ENCODE data around the gene MRPL22. TPM values are rescaled to one million over a fixed set of nuclear protein-coding genes. Genes with fewer than 3 reads are reported as not detected.

MRPL22 gene
- total and polyA plus RNA-seq, 2 of the 13 experiments (the other 11 are each of a cell fraction or from before 2014, with no cell fraction given): 66.8 to 84.8 TPM

- H3K4me3 ChIP-seq (replicated peaks in 1 of 3; ENCODE audit: insufficient read depth in 1 of 3, low read depth in 2 of 3, low read length in 3 of 3): no peak within 1 kb of the TSS
- ChIA-PET POLR2A (no interaction called here), CTCF (ENCODE audit: low intra/inter-chr PET ratio, low total read pairs) (no interaction called here)
- H3K79me2 ChIP-seq (ENCODE audit: insufficient read depth, low read length): no peaks in the 10 kb centered on the region
- no peak within 1 kb of the TSS for H3K4me2 ChIP-seq (ENCODE audit: low read depth, low read length)
- no peak within 1 kb of the TSS for H2AFZ ChIP-seq (ENCODE audit: low read length)
- TF ChIP-seq XRCC5 (optimal IDR thresholded peaks at IDR 0.05; ENCODE audit: low read length) (no peak), DRAP1 (CRISPR knock-in tag; IDR thresholded peaks at IDR 0.05) (no peak), MAFK (conservative IDR thresholded peaks at IDR 0.05 in 1 of 2, IDR thresholded peaks at IDR 0.05 in 1 of 2; ENCODE audit: low read length in 2 of 2) (no peak), PRPF4 (IDR thresholded peaks at IDR 0.05; ENCODE audit: low read depth, low read length, poor library complexity, severe bottlenecking) (no peak)
- BruUV-seq (replicated peaks): no TSS peak
- no peak within 1 kb of the TSS for H3K27ac ChIP-seq (ENCODE audit: extremely low read length, insufficient read depth, low read length)
- no peak within 1 kb of the TSS for H3K9ac ChIP-seq (ENCODE audit: insufficient read depth, low read depth, low read length)
- H3K36me3 ChIP-seq (replicated peaks in 1 of 2; ENCODE audit: control insufficient read depth in 1 of 2, insufficient read depth in 2 of 2, low read length in 2 of 2): no peaks in the 10 kb centered on the region
- no peaks in the 10 kb centered on the region for H4K20me1 ChIP-seq (ENCODE audit: insufficient read depth, low read length)
- FAIRE-seq (no peak), DNase-seq (ENCODE audit: low spot score) (no peak), ATAC-seq (no peak)
- intact Hi-C loops (cut with micrococcal nuclease; ENCODE audit: unreplicated experiment): no loop called here
- peaks cover 0 to 3% of the 10 kb centered on the region in 2 experiments; a peak in 2 of 5 replicates for H3K27me3 ChIP-seq (ENCODE audit: control insufficient read depth in 1 of 2, insufficient read depth in 2 of 2, low read length in 2 of 2)
- in situ Hi-C loops (cut with HindIII; ENCODE audit: extremely low pct_ligation_motif_present, low pct_unique_long_range_greater_than_20kb): no loop called here
- no peaks in the 10 kb centered on the region for H3K9me3 ChIP-seq (ENCODE audit: low read length)
- H3K4me1 ChIP-seq (ENCODE audit: insufficient read depth, low read length): peaks cover 12% of the 10 kb centered on the region
- WGBS (ENCODE audit: low lambda C conversion rate): 78% methylated on average over 21 of the region's 21 CpGs
Observed at GRCh38 chr5:155013526-155013925, 72.7 kb downstream of the MRPL22 start, which contains the start of gene KIF4B. KIF4B (plus strand) TSS chr5:155013755; CDS start chr5:155013860, 105 bp downstream.

- intact Hi-C loops (cut with micrococcal nuclease; ENCODE audit: unreplicated experiment) (no loop called here), in situ Hi-C loops (cut with HindIII; ENCODE audit: extremely low pct_ligation_motif_present, low pct_unique_long_range_greater_than_20kb) (no loop called here)
- ATAC-seq: no peak
- CTCF ChIA-PET (ENCODE audit: low intra/inter-chr PET ratio, low total read pairs): no interaction called here
- no peak overlapping the region for H2AFZ ChIP-seq (ENCODE audit: low read length)
- no peak overlapping the region for H3K4me3 ChIP-seq (replicated peaks in 1 of 3; ENCODE audit: insufficient read depth in 1 of 3, low read depth in 2 of 3, low read length in 3 of 3)
- H3K4me2 ChIP-seq (ENCODE audit: low read depth, low read length): no peak overlapping the region
- H3K79me2 ChIP-seq (ENCODE audit: insufficient read depth, low read length): no peaks in the 10 kb centered on the region
- no TSS peak for BruUV-seq (replicated peaks)
- no peaks in the 10 kb centered on the region for H3K9me3 ChIP-seq (ENCODE audit: low read length)
- H3K36me3 ChIP-seq (replicated peaks in 1 of 2; ENCODE audit: control insufficient read depth in 1 of 2, insufficient read depth in 2 of 2, low read length in 2 of 2): no peaks in the 10 kb centered on the region
- 32% methylated on average over 6 of the region's 6 CpGs for WGBS (ENCODE audit: low lambda C conversion rate)
- H3K4me1 ChIP-seq (ENCODE audit: insufficient read depth, low read length): peaks cover 5% of the 10 kb centered on the region; the same call in 1 of the 2 replicates
- H3K9ac ChIP-seq (ENCODE audit: insufficient read depth, low read depth, low read length): no peak overlapping the region
- peaks cover 0 to 6% of the 10 kb centered on the region in 2 experiments; a peak in 3 of 5 replicates for H3K27me3 ChIP-seq (ENCODE audit: control insufficient read depth in 1 of 2, insufficient read depth in 2 of 2, low read length in 2 of 2)
- H3K27ac ChIP-seq (ENCODE audit: extremely low read length, insufficient read depth, low read length): no peak overlapping the region
- no peak for FAIRE-seq
- POLR2A ChIA-PET: no interaction called here
- no peaks in the 10 kb centered on the region for H4K20me1 ChIP-seq (ENCODE audit: insufficient read depth, low read length)
- DNase-seq (ENCODE audit: low spot score): no peak
- TF ChIP-seq NCOA5 (CRISPR knock-in tag; IDR thresholded peaks at IDR 0.05) (no peak), TARDBP (CRISPR knock-in tag; IDR thresholded peaks at IDR 0.05) (no peak), KLF16 (CRISPR knock-in tag; IDR thresholded peaks at IDR 0.05) (no peak), ZNF142 (CRISPR knock-in tag; IDR thresholded peaks at IDR 0.05) (no peak), PREB (CRISPR knock-in tag; IDR thresholded peaks at IDR 0.05) (no peak)
Observed at GRCh38 chr5:155015239-155015638, 74.4 kb downstream of the MRPL22 start.
